HCEC 1CT (cell line): ENCODE measurements around the gene KCNE5.
"Not testable (repeated sequence)": the region's sequence is repeated elsewhere in the genome, so short reads cannot be mapped to it uniquely, and the experiment has no call there.

Experiments
- DNase-seq: peaks from one replicate; pipeline ENCODE4 v3.0.0-alpha.2; 2017

Gene KCNE5

DNA sequence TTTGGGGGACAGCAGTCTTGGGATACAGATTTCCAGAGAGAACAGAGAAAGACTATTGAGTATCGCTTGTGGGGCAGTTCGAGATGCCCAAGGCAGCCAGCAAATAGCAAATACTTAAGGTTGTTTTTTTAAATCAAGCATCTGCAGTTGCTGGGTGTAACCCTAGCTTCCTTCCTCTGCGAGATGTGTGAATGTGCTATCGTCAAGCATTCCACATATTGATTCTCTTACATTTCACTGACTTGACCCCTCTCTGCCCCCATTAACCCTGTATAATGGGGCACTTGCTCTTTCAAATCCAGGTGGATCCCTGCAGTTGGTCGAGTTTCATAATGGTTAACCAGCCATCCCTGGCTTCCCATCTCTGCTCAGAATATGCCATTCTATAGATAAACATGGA is 23.5 kb downstream of the KCNE5 start:
- no peak for DNase-seq

- peak; percentile 17 for DNase-seq
Measured at GRCh38 chrX:109600237-109600651, 24.7 kb downstream of the KCNE5 start.

DNA sequence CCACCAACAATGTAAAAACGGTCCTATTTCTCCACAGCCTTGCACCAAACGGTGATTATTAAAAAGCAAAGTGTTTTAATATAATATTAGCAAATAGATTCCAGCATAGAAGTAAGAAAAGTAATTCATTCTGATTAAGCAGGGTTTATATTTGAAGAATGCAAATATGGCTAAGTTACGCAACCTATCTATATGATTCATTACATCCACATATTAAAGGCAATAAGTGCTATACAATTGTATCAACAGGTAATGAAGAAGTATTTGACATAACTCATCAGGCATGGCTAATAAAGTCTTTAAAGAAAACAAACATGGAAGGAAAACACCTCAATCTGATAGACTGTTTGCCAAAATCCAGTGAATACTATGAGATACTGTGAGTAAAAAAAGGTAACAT is 29.0 kb downstream of the KCNE5 start:
- no peak for DNase-seq

DNA sequence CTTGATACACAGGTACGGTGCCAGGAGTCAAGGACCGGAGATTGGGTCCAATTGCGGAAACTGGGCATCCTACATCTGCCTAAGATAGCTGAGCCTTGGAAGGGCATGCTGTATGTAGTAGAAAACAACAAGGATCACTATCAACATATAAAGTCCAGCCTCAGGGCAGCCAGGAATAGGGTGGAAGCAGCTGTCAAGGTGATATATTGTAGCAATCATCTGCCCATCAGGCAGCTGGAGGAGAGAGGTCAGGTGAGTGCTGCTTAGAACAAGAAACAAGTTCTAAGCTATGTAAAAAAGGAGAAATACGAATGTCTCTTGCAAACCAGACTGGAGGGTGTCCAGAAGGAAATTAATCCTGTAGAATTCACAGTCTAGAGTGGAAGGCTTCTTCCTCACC is 34.8 kb downstream of the KCNE5 start:
- DNase-seq, result no peak

- DNase-seq, result no peak
Measured at GRCh38 chrX:109585488-109585887, 39.5 kb downstream of the KCNE5 start.

DNA sequence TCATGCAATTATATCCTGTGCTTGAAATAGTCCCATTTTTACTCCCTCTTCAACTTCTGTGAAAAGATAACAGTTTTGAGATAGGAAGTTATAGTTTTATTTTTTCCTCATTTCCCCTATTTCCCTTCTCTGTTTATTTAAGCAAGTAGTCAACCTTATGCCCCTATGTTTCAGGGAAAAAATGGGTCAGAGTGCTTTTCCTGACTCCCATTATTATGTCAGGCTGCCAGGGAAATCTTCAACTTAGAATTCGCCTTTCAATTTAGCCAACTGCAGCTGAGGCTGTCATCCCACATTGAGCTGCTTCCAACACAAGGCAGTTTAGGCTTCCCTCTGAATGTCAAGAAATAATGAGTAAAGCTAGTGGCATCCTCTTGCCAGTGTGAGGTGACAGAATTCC is 46.1 kb downstream of the KCNE5 start:
- no peak for DNase-seq

- no peak for DNase-seq
Measured at GRCh38 chrX:109577055-109577454, 47.9 kb downstream of the KCNE5 start.

DNA sequence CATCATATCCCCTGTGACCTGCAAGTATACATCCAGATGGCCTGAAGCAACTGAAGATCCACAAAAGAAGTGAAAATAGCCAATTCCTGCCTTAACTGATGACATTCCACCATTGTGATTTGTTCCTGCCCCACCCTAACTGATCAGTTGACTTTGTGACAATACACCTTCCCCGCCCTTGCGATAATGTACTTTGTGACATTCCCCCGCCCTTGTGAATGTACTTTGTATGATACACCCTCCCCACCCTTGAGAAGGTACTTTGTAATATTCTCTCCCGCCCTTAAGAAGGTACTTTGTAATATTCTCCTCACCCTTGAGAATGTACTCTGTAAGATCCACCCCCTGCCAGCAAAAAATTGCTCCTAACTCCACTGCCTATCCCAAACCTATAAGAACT is 48.9 kb downstream of the KCNE5 start:
- not testable (repeated sequence) for DNase-seq
